AG09309 (cell line): ENCODE data around the gene LRRIQ4.

ENCODE experiments used
- DNase-seq: peaks from one replicate; pipeline ENCODE4 v3.0.0-alpha.2; 2010; ENCODE audit warnings: low read depth
- H3K4me3 ChIP-seq: 2 replicates; pipeline ENCODE4 v1.5.1; 2011; ENCODE audit warnings: mild to moderate bottlenecking, low read depth, low read length, moderate library complexity; ENCODE audit not compliant: control insufficient read depth
- TF ChIP-seq, protein P1 (sequence below): IDR thresholded peaks from 2 replicates; pipeline ENCODE4 v1.5.1; 2011; ENCODE audit warnings: mild to moderate bottlenecking, low read depth, low read length, inconsistent platforms; ENCODE audit not compliant: insufficient read depth, control insufficient read depth; ENCODE audit errors: missing control alignments

Gene LRRIQ4

DNA sequence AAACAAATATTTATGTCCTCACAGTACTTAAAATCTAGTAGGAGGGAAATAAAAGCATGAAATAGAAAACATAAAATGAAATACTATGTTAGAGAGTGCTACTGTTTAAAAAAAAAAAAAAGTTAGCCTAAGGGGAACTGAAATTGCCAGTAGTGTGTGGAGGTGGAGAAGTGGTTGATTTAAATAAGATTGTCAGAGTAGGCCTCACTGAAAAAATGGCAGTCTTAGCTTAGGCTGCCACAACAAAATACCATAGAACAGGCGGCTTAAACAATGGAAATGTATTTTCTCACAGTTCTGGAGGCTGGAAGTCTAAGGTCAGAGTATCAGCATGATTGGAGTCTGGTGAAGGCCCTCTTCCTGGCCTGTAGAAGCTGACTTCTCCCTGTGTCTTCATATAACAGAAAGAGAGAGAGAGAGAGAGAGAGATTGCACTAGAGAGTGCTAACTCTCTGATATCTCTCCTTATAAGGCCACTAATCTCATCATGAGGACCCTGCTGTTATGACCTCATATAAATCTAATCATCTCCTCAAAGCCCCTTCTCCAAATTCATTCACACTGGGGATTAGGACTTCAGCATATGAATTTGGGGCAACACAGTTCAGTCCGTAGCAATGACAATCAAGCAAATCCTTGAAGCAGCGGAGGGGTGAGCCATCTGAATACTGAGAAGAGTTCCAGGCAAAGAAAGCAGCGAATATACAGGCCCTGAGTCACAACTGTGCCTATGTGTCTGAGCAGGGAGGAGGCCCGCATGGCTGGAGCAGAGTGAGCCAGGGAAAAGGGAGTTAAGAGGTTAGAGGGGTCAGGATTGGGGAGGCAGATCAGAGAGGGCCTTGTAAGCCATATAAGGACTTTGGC, 23.6 kb downstream of the LRRIQ4 start:
- no peak overlapping the region for H3K4me3 ChIP-seq
- TF ChIP-seq, protein P1, sequence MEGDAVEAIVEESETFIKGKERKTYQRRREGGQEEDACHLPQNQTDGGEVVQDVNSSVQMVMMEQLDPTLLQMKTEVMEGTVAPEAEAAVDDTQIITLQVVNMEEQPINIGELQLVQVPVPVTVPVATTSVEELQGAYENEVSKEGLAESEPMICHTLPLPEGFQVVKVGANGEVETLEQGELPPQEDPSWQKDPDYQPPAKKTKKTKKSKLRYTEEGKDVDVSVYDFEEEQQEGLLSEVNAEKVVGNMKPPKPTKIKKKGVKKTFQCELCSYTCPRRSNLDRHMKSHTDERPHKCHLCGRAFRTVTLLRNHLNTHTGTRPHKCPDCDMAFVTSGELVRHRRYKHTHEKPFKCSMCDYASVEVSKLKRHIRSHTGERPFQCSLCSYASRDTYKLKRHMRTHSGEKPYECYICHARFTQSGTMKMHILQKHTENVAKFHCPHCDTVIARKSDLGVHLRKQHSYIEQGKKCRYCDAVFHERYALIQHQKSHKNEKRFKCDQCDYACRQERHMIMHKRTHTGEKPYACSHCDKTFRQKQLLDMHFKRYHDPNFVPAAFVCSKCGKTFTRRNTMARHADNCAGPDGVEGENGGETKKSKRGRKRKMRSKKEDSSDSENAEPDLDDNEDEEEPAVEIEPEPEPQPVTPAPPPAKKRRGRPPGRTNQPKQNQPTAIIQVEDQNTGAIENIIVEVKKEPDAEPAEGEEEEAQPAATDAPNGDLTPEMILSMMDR, result no peak
- DNase-seq, result no peak

DNA sequence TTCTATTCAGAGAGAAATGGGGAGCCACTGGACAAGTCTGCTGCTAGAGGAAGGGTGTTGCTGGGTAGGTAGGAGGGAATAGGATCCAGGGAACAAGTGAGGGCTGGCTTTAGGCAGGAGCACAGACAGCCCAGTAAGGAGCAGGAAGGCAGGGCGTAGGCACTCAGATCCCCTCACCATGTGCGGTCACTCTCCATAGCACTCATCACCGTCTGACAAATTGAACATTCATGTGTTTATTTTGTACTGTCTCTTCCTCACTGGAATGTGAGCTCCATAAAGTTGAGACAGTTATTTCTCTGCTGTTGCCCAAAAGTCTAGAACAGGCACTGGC, 24.2 kb downstream of the LRRIQ4 start:
- H3K4me3 ChIP-seq, result no peak overlapping the region
- DNase-seq, result no peak
- TF ChIP-seq, protein P1, result no peak

DNA sequence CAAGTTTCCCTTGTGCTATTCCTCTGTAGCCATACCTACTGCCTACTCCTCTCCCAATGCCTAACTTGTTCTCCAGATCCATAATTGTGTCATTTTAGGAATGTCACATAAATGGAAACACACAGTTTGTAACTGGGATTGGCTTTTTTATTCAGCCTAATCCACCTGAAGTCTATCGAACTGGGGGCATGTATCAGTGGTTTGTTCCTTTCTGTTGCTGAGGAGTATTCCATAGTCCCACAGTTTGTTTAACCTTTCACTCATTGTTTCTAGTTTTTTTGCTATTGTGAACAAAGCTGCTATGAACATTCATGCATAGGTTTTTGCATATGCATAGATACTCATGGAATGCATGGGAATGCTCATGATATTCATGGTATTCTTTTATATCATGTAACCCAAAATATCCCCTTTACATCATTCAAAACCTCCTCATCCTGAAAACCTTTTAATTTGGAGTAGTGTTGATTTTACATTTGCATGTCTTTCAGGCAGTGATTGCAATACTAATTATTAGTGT, 25.9 kb downstream of the LRRIQ4 start:
- TF ChIP-seq, protein P1, result no peak
- no peak overlapping the region for H3K4me3 ChIP-seq
- no peak for DNase-seq

DNA sequence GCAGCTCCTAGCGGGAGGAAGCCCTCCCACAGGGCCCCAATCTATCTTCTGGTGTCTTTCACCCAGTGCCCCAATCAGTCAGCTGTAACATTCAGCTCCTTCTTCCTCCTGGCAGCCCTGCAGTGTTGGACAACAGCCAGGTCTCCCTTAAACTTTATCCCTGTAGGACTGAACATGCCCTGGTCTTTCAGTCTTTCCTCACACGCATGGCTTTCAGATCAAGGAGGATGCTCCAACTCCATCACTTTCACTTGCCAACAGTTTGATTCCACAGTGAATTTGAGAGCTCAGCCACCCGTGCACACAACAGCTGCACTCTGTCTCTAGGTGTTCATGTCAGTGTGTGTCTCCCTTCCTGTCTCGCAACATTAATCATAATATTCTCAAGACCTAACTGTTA, 28.5 kb downstream of the LRRIQ4 start:
- TF ChIP-seq, protein P1, result no peak
- no peak for DNase-seq
- H3K4me3 ChIP-seq, result no peak overlapping the region

DNA sequence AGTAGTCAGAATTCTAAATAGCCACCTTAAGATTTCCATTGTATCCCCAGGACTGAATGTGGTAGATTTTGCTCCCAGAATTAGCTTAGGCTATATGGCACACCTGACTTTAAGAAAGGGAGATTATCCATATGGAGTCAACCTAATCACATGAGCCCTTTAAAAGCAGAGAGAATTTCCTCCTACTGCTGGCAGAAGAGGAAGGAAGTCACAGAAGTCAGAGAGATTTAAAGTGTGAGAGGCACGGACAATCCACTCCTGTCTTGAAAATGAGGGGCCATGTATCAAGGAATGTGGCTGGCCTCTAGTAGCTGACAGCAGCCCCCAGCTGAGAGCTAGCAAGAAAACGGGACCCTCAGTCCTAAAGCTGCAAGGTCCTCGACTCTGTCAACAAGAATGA, 30.3 kb downstream of the LRRIQ4 start:
- TF ChIP-seq, protein P1, result no peak
- no peak for DNase-seq
- H3K4me3 ChIP-seq, result no peak overlapping the region

DNA sequence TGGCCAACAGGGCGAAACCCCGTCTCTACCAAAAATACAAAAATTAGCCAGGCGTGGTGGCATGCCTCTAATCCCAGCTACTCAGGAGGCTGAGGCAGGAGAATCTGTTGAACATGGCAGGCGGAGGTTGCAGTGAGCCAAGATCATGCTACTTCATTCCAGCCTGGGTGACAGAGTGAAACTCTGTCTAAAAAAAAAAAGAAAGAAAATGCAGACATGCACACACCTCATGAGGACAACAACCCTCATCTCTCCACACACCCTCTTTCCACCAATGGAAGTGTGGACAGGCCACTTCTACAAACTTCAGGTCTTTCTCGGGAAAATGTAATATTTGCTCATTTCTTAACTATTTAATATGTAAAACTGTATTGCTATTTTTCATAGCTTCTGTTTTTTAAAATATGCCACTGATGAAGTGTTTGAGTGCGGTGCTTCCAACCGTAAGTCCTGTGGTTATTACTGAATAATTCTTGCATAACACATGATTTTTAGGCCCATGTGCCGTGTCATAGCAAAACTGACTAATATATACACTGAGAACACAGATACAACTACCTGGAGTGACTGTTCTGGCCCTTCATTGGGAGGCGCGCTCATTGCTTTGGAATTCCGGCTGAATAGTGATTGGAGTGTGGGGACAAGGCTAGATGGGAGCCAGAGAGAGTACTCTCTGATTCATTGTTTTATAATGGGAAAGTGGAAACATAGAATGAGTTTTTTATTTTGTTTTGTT, 34.0 kb downstream of the LRRIQ4 start:
- peak; percentile 7 for DNase-seq
- TF ChIP-seq, protein P1, result no peak
- H3K4me3 ChIP-seq, result no peak overlapping the region
